ENCODE measurements around the gene MYO16.
A peak's percentile ranks its signal among the peaks of the same experiment; 100 is the strongest.

The MYO16 gene

GRCh38 chr13:108812661-108813060 lies 183.2 kb downstream of the MYO16 start:
- no peak for DNase-seq

- no peak for DNase-seq
Observed at GRCh38 chr13:108813587-108814170, 184.3 kb downstream of the MYO16 start.

DNA sequence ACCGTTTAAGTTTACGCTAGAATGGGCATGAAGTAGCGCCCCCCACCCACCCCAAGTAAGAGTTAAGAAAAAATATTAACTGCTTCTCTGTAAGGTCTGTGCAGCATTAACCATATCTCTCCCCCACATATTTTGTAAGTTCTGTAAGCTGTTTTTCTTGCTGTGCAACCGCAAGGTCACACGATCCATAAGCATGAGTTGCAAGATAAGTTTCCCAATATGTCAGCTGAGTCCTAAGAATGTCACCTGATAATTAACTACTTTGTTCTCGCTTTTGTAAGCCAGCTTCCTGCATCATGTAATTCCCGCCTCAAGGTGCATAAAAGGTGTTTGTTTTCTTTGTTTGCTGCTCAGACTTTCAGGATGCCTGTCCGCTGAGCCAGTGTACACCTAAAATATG lies 187.0 kb downstream of the MYO16 start:
- DNase-seq: no peak

GRCh38 chr13:108827646-108828045 lies 198.2 kb downstream of the MYO16 start:
- DNase-seq: no peak

- no peak for DNase-seq
Observed at GRCh38 chr13:108828086-108828815, 198.8 kb downstream of the MYO16 start.

DNA sequence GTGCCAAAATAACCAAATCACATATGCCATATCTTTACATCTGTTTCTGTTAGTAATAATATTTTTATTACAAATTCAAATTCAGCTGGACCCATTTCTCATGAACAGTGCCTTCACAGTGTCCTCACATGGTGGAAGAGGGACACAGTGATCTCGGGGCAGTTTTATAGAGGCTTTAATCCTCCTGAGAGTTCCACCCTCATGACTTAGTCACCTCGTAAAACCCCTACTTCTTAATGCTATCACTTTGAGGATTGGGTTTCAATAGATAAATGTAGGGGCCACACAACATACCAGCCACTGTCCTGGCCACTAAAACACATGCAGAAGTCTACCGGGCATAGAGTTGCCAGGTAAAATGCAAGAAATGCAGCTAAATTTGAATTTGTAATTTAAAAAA lies 201.5 kb downstream of the MYO16 start:
- no peak for DNase-seq

DNA sequence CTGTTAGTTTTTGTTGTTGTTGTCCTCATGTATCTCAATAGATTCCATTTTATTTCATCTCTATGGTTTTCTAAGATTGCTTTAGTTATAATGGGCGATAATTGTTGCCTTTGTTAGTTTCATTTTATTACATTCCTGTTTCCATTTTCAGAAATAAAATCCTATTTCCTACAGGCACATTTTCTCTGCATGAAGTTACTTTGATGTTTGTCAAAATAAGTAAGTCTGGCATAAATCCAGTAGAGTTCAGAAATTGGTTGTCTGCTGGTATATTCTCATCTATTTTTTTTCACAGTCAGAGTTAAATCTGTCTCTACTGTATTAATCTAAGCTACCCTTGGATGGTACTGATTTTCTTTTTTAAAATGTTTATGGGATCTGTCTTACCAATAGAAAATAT lies 204.1 kb downstream of the MYO16 start:
- no peak for DNase-seq

DNA sequence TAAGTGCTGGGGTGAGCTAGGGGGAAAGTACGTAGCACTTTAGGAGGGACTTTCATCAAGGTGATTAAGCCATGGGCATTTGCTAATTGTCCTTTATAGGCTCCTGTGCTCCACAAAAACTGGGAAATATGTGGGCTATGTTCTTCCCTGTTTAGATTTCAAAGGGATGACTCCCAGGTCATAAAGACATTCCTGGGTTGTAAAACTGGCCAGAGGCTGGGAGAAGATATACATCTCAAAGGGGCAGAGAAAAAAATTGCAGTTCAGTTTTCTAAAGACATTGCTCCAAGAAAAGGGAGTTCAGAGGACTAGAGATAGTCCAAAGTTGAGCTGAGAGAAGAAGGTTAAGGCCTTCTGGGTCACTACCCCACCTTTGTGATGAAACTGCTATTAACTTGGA lies 204.8 kb downstream of the MYO16 start:
- no peak for DNase-seq

- no peak for DNase-seq
Observed at GRCh38 chr13:108835083-108835482, 205.7 kb downstream of the MYO16 start.

DNA sequence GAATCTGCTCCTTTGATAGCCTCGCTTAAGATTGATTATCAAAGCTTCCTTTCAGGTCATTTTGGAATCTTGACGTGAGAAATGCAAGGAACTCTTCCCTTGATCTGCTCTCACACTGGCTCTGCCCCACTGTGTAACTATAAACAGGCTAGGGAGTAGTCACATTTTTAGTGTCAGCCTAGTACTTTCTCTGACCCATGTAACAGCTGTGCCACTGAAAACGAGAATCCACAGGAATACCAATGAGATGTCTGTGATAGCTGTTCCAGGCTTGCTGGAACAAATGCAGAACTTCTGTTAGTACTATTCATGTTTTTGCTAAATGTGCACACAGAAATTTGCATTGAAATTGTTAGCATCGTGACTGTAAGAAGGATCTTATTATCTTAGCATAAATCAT lies 221.3 kb downstream of the MYO16 start:
- DNase-seq: no peak

- no peak for DNase-seq
Observed at GRCh38 chr13:108851660-108852059, 222.2 kb downstream of the MYO16 start.

GRCh38 chr13:108853031-108853430 lies 223.6 kb downstream of the MYO16 start:
- no peak for DNase-seq

- no peak for DNase-seq
Observed at GRCh38 chr13:108855737-108856387, 226.5 kb downstream of the MYO16 start.

DNA sequence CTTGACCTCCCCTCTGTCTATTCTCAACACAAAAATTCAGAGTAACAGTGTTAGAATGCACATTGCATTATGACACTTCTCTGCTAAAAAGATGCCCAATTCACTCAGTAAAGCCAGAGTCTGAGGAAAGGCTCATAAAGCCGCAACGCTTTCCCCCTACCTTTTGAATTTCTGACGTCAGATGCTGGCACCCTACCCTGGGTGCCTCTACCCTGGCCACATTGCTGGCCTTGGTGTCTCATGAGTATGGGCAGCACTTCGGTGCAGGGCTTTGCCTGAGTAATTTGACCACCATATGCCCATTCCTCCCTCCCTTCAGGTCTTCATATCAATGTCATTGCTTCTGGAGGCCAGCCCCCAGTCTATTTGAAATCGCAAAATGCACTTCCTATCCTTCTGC lies 229.3 kb downstream of the MYO16 start:
- DNase-seq: no peak

DNA sequence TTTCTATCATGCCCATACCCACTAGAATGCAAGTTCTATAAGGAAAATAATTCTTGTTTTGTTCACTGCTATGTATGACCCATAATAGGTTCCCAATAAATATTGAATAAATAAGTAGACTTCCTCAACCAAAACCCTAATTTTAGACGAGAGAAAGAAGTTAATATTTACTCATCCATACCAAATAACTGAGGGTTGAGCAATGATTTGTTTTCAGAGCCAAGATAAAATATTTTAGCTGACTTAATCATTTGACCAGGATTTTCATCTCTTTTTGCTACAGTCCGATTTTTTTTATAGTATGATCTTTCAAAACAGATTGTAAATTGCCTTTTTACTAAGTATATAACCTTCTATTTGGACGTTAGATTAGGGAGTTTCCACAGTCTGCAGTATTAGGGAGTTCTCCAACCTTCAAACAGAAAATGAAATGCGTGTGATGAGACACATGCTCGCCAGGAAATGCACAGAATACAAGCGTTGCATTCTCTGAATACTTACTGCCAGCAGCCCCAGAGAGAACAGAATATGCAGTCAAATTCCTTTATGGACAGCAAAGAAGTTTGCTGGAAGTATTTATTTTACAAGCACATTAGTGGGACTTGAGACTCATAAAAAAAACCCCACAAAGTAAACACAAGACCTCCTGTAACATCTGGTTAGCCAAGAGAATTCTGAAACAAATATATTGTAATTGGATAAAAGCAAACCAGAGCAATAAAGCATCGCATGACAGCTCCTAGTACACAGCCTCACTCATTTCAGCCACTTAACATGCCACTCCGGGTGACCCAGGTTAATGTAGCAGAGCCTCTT lies 230.0 kb downstream of the MYO16 start:
- DNase-seq: no peak

DNA sequence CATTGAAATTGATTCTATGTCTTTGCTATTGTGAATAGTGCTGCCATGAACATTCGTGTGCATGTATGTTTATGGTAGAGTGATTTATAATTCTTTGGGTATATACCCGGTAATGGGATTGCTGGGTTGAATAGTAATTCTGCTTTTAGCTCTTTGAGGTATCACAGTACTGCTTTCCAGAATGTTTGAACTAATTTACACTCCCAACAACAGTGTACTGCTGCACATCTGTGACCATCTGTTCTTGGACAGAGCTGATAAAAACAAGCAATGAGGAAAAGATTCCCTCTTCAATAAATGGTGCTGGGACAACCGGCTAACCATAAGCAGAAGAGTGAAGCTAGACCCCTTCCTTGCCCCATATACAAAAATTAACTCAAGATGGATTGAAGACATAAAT lies 231.0 kb downstream of the MYO16 start:
- DNase-seq: no peak

DNA sequence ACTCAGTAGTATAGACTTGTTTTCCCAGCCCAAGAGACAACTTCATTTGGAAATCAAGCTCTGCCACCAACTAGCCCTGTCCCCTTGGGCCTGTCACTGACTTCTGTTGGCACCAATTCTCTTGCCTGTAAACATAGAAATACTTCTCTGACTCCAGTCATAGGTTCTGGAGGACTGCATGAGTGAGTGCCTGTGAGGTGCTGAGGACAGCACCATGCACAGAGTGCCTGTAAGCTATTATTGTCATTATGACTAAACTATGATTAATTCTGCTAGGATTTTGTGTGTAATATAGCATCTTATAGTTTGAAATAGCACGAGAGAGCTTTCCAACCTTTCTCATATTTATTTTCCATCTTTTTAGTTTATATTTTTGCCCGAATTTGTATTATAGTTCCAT lies 247.9 kb downstream of the MYO16 start:
- no peak for DNase-seq

DNA sequence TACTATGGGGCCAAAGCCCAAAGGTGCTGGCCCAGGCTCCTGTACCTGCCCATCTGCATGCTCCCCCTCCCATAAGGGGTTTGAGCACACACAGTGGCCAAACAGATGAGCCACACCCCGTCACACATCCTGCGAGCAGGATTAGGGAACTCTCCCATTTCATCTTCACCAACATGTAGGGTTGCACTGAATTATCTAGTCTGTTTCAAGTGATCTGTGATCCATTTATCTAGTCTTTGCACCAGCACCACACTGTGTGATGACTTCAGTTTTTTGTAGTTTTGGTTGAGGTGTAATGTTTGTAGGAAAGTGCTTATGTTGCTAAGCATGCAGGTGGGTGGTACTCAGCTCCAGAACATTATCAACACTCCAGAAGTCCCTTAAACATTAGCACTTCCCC lies 249.3 kb downstream of the MYO16 start:
- DNase-seq: no peak

- DNase-seq: no peak
Observed at GRCh38 chr13:108889324-108889984, 260.0 kb downstream of the MYO16 start.

- peak; percentile 21 for DNase-seq
Observed at GRCh38 chr13:108895220-108895704, 265.9 kb downstream of the MYO16 start.

- DNase-seq: no peak
Observed at GRCh38 chr13:108897955-108898354, 268.5 kb downstream of the MYO16 start.

- DNase-seq: no peak
Observed at GRCh38 chr13:108902405-108903155, 273.2 kb downstream of the MYO16 start.
